MM.1S (cell line): ENCODE data around the gene TATDN2.

Source experiments
- CTCF ChIP-seq: fragments of 300-600 bp; sonication (generic); IDR thresholded peaks from 2 replicates; pipeline ENCODE4 v1.5.1; 2016; ENCODE audit warnings: antibody characterized with exemption, low read length, mixed read lengths
- EZH2 ChIP-seq: fragments of 300-600 bp; sonication (generic); optimal IDR thresholded peaks from 2 replicates; pipeline ENCODE3; 2017; ENCODE audit warnings: low read depth, mild to moderate bottlenecking, antibody characterized with exemption, low read length, mixed read lengths
- EZH2phosphoT487 ChIP-seq: fragments of 300-600 bp; sonication (generic); IDR thresholded peaks from 2 replicates; pipeline ENCODE4 v1.6.1; 2018; ENCODE audit warnings: antibody characterized with exemption, low read length

DNA sequence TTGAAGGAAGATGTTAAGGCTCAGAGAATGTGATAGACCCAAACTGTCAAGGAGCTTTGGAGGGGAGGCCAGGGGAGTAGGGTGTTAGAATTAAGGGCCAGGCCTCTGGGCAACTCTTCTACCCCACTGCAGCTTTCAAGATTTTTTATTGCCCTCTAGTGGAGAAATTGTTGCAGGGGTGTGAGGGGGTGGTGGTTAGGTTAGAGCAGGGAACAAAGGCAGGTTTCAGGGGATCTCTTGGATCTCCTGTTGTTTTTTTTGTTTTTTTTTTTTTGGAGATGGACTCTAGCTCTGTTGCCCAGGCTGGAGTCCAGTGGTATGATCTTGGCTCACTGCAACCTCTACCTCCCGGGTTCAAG is 74.1 kb downstream of the TATDN2 start:
- TF ChIP-seq CTCF = peak; percentile 48
- no peak for TF ChIP-seq EZH2
- no peak for TF ChIP-seq EZH2phosphoT487
